ENCODE data around the gene ASCL5.

The ASCL5 gene

GRCh38 chr1:201145132-201145531, 18.1 kb upstream of the ASCL5 start:
- Histone ChIP-seq H3K9me3 (ENCODE audit: low read length) (no peaks in the 10 kb centered on the region), H3K4me1 (ENCODE audit: insufficient read depth, low read length) (no peaks in the 10 kb centered on the region), H3K4me3 (ENCODE audit: low read length) (no peak overlapping the region), H3K27me3 (ENCODE audit: insufficient read depth, low read length) (no peaks in the 10 kb centered on the region), H3K36me3 (ENCODE audit: insufficient read depth, low read length) (peaks cover 99% of the 10 kb centered on the region), H2AFZ (ENCODE audit: low read depth, low read length) (no peak overlapping the region)

GRCh38 chr1:201144701-201145100, 17.7 kb upstream of the ASCL5 start:
- no peaks in the 10 kb centered on the region for H3K27me3 ChIP-seq (ENCODE audit: insufficient read depth, low read length)
- peaks cover 98% of the 10 kb centered on the region for H3K36me3 ChIP-seq (ENCODE audit: insufficient read depth, low read length)
- no peaks in the 10 kb centered on the region for H3K9me3 ChIP-seq (ENCODE audit: low read length)
- H3K4me1 ChIP-seq (ENCODE audit: insufficient read depth, low read length), result no peaks in the 10 kb centered on the region
- no peak overlapping the region for H3K4me3 ChIP-seq (ENCODE audit: low read length)
- no peak overlapping the region for H2AFZ ChIP-seq (ENCODE audit: low read depth, low read length)

- Histone ChIP-seq H3K4me3 (ENCODE audit: low read length) (no peak overlapping the region), H2AFZ (ENCODE audit: low read depth, low read length) (no peak overlapping the region), H3K9me3 (ENCODE audit: low read length) (no peaks in the 10 kb centered on the region), H3K36me3 (ENCODE audit: insufficient read depth, low read length) (peaks cover 98% of the 10 kb centered on the region), H3K4me1 (ENCODE audit: insufficient read depth, low read length) (no peaks in the 10 kb centered on the region), H3K27me3 (ENCODE audit: insufficient read depth, low read length) (no peaks in the 10 kb centered on the region)
Measured at GRCh38 chr1:201143726-201144635, 17.0 kb upstream of the ASCL5 start.

GRCh38 chr1:201142849-201143725, 16.1 kb upstream of the ASCL5 start:
- H3K4me1 ChIP-seq (ENCODE audit: insufficient read depth, low read length), result no peaks in the 10 kb centered on the region

GRCh38 chr1:201142011-201142848, 15.2 kb upstream of the ASCL5 start:
- Histone ChIP-seq H3K36me3 (ENCODE audit: insufficient read depth, low read length) (peaks cover 97% of the 10 kb centered on the region), H2AFZ (ENCODE audit: low read depth, low read length) (no peak overlapping the region)

More at GRCh38 chr1:201142849-201143725, 16.1 kb upstream of the ASCL5 start:
- no peak overlapping the region for H2AFZ ChIP-seq (ENCODE audit: low read depth, low read length)
- no peak overlapping the region for H3K4me3 ChIP-seq (ENCODE audit: low read length)
- H3K9me3 ChIP-seq (ENCODE audit: low read length), result no peaks in the 10 kb centered on the region
- H3K36me3 ChIP-seq (ENCODE audit: insufficient read depth, low read length), result peaks cover 97% of the 10 kb centered on the region
- H3K27me3 ChIP-seq (ENCODE audit: insufficient read depth, low read length), result no peaks in the 10 kb centered on the region

GRCh38 chr1:201141418-201141817, 14.4 kb upstream of the ASCL5 start:
- H3K27me3 ChIP-seq (ENCODE audit: insufficient read depth, low read length), result no peaks in the 10 kb centered on the region
- H3K4me3 ChIP-seq (ENCODE audit: low read length), result no peak overlapping the region
- H3K36me3 ChIP-seq (ENCODE audit: insufficient read depth, low read length), result peaks cover 97% of the 10 kb centered on the region
- H2AFZ ChIP-seq (ENCODE audit: low read depth, low read length), result no peak overlapping the region
- no peaks in the 10 kb centered on the region for H3K9me3 ChIP-seq (ENCODE audit: low read length)
- H3K4me1 ChIP-seq (ENCODE audit: insufficient read depth, low read length), result no peaks in the 10 kb centered on the region

More at GRCh38 chr1:201142011-201142848, 15.2 kb upstream of the ASCL5 start:
- Histone ChIP-seq H3K9me3 (ENCODE audit: low read length) (no peaks in the 10 kb centered on the region), H3K27me3 (ENCODE audit: insufficient read depth, low read length) (no peaks in the 10 kb centered on the region), H3K4me1 (ENCODE audit: insufficient read depth, low read length) (no peaks in the 10 kb centered on the region), H3K4me3 (ENCODE audit: low read length) (no peak overlapping the region)

GRCh38 chr1:201140941-201141260, 13.9 kb upstream of the ASCL5 start:
- H3K9me3 ChIP-seq (ENCODE audit: low read length), result no peaks in the 10 kb centered on the region
- no peaks in the 10 kb centered on the region for H3K27me3 ChIP-seq (ENCODE audit: insufficient read depth, low read length)
- H3K4me1 ChIP-seq (ENCODE audit: insufficient read depth, low read length), result no peaks in the 10 kb centered on the region
- no peak overlapping the region for H2AFZ ChIP-seq (ENCODE audit: low read depth, low read length)
- H3K4me3 ChIP-seq (ENCODE audit: low read length), result no peak overlapping the region
- H3K36me3 ChIP-seq (ENCODE audit: insufficient read depth, low read length), result peaks cover 96% of the 10 kb centered on the region

- H3K9me3 ChIP-seq (ENCODE audit: low read length), result no peaks in the 10 kb centered on the region
- no peaks in the 10 kb centered on the region for H3K27me3 ChIP-seq (ENCODE audit: insufficient read depth, low read length)
- no peak overlapping the region for H3K4me3 ChIP-seq (ENCODE audit: low read length)
- H2AFZ ChIP-seq (ENCODE audit: low read depth, low read length), result no peak overlapping the region
- H3K4me1 ChIP-seq (ENCODE audit: insufficient read depth, low read length), result no peaks in the 10 kb centered on the region
- peaks cover 96% of the 10 kb centered on the region for H3K36me3 ChIP-seq (ENCODE audit: insufficient read depth, low read length)
Measured at GRCh38 chr1:201140235-201140940, 13.4 kb upstream of the ASCL5 start.

GRCh38 chr1:201139756-201140155, 12.8 kb upstream of the ASCL5 start:
- H3K9me3 ChIP-seq (ENCODE audit: low read length), result no peaks in the 10 kb centered on the region
- no peak overlapping the region for H3K4me3 ChIP-seq (ENCODE audit: low read length)
- H2AFZ ChIP-seq (ENCODE audit: low read depth, low read length), result no peak overlapping the region
- H3K36me3 ChIP-seq (ENCODE audit: insufficient read depth, low read length), result peaks cover 96% of the 10 kb centered on the region
- H3K4me1 ChIP-seq (ENCODE audit: insufficient read depth, low read length), result no peaks in the 10 kb centered on the region
- no peaks in the 10 kb centered on the region for H3K27me3 ChIP-seq (ENCODE audit: insufficient read depth, low read length)

GRCh38 chr1:201139306-201139705, 12.3 kb upstream of the ASCL5 start:
- H3K36me3 ChIP-seq (ENCODE audit: insufficient read depth, low read length), result peaks cover 96% of the 10 kb centered on the region
- no peaks in the 10 kb centered on the region for H3K9me3 ChIP-seq (ENCODE audit: low read length)
- H3K27me3 ChIP-seq (ENCODE audit: insufficient read depth, low read length), result no peaks in the 10 kb centered on the region
- H3K4me3 ChIP-seq (ENCODE audit: low read length), result no peak overlapping the region
- H2AFZ ChIP-seq (ENCODE audit: low read depth, low read length), result no peak overlapping the region
- no peaks in the 10 kb centered on the region for H3K4me1 ChIP-seq (ENCODE audit: insufficient read depth, low read length)

- Histone ChIP-seq H3K27me3 (ENCODE audit: insufficient read depth, low read length) (no peaks in the 10 kb centered on the region), H2AFZ (ENCODE audit: low read depth, low read length) (no peak overlapping the region), H3K36me3 (ENCODE audit: insufficient read depth, low read length) (peaks cover 91% of the 10 kb centered on the region), H3K9me3 (ENCODE audit: low read length) (no peaks in the 10 kb centered on the region), H3K4me3 (ENCODE audit: low read length) (no peak overlapping the region), H3K4me1 (ENCODE audit: insufficient read depth, low read length) (no peaks in the 10 kb centered on the region)
Measured at GRCh38 chr1:201138311-201138840, 11.4 kb upstream of the ASCL5 start.

Data from neuron (in vitro differentiated cells).